AG04449 (cell line): ENCODE results near the gene ITPK1.

Experiments
- CTCF ChIA-PET: fragments of 350-600 bp; formaldehyde crosslinking; extraction: SDS; loops from one replicate; lab custom pipeline; 2021; ENCODE audit warnings: antibody characterized with exemption; lab: Yijun Ruan, JAX
- POLR2A ChIA-PET: fragments of 400-600, 350-600 bp; formaldehyde crosslinking; extraction: SDS; loops from one replicate; lab custom pipeline; 2020; ENCODE audit warnings: antibody characterized with exemption, inconsistent platforms; lab: Yijun Ruan, JAX
- DNase-seq: peaks from one replicate; pipeline ENCODE4 v3.0.0-alpha.2; 2010; ENCODE audit warnings: low read depth, low spot score
- H3K4me3 ChIP-seq: 2 replicates; pipeline ENCODE4 v1.5.1; 2011; ENCODE audit warnings: low read depth, mild to moderate bottlenecking, control low read depth, low read length
- TF ChIP-seq, protein P1 (sequence below): IDR thresholded peaks from one replicate; pipeline ENCODE4 v1.5.1; 2011; ENCODE audit warnings: mild to moderate bottlenecking, moderate library complexity, low read length, control low read depth, inconsistent platforms; ENCODE audit not compliant: insufficient read depth; ENCODE audit errors: missing control alignments

Gene ITPK1

DNA sequence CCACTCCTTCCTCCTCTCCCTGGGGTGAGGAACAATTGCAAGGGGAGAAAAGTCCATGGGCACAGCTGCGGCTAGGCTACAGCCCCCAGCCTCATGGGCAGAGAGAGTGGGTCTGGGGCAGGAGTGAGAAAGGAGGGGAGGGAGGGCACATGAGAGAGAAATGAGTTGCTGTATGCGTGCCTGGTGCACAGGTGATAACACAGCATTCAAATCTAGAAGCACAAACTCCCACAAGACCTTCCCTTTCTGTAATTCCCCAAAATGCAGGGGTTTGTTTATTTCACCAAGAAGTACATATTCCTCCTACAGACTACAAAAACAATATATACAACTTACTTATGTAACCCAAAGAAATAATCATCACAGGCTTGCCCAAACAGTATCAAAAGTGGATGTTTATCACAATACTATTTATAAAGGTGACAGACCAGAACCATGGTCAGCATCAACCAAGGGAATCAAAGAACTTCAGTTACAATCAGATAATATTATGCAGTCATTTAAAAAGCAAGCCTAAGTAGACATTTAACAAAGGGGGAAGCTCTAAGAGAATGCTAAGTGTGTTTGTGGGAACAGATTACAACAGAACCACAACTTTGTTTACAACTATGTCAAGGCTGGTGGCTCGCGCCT lies 54.2 kb downstream of the ITPK1 start:
- no peak for DNase-seq
- CTCF ChIA-PET, result interaction anchor here (3.8 kb wide), 1 partner anchor 52 kb away, joined by 14 read pairs; no protein-coding TSS in a partner anchor
- POLR2A ChIA-PET, result no interaction called here
- TF ChIP-seq, protein P1, sequence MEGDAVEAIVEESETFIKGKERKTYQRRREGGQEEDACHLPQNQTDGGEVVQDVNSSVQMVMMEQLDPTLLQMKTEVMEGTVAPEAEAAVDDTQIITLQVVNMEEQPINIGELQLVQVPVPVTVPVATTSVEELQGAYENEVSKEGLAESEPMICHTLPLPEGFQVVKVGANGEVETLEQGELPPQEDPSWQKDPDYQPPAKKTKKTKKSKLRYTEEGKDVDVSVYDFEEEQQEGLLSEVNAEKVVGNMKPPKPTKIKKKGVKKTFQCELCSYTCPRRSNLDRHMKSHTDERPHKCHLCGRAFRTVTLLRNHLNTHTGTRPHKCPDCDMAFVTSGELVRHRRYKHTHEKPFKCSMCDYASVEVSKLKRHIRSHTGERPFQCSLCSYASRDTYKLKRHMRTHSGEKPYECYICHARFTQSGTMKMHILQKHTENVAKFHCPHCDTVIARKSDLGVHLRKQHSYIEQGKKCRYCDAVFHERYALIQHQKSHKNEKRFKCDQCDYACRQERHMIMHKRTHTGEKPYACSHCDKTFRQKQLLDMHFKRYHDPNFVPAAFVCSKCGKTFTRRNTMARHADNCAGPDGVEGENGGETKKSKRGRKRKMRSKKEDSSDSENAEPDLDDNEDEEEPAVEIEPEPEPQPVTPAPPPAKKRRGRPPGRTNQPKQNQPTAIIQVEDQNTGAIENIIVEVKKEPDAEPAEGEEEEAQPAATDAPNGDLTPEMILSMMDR, result no peak
- no peak overlapping the region for H3K4me3 ChIP-seq

DNA sequence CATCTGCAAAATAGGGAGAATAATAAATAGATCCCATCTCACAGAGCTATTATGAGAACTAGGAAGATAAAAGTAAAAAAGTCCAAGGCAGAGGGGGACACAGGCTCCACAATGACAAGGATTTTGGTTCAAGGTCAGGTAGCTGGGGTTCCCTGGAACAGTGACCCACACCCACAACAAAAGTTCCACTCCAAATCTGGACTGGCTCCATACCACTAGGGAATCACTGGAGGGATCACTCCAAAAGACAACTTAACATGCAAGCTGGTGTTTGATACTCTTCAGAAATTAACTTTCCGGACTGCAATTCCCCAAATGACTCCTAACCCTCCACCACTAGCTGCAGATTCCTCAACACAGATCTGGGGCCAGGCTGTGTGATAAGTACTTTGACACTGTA lies 54.9 kb downstream of the ITPK1 start:
- ChIA-PET CTCF (interaction anchor here (0.9 kb wide), 1 partner anchor 11 kb away, joined by 3 read pairs; no protein-coding TSS in a partner anchor), POLR2A (no interaction called here)
- TF ChIP-seq, protein P1, result no peak
- no peak overlapping the region for H3K4me3 ChIP-seq
- no peak for DNase-seq

DNA sequence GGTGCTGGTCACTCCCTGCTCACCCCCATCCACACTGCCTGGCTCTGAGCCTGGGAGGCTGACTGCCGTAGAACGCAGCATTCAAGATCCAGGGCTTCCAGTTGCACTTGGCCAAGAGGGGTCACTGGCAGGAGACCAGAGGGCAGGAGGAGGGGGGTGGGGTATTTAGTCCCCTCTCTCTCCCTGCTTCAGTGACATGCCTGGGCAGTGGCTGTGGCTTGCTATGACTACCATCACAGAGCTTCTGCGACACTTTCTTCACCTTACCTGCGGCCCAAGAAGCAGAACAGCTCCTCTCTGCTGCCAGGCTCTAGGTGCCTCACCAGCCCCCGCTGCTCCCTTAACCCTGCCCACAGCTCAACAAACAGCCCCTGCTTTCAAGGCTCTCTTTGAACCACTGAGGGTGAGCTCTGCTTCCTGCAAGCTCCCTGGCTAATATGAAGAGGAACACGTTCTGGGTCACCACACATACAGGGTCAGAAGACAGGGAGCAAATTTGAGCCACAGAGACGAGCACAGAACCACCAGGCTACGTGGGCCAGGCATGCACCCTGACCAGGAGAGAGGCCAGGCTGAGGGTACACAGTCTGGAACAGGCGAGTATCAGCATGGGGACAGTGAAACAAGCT lies 55.7 kb downstream of the ITPK1 start:
- no peak for DNase-seq
- TF ChIP-seq, protein P1, result no peak
- H3K4me3 ChIP-seq, result no peak overlapping the region
- POLR2A ChIA-PET, result no interaction called here
- CTCF ChIA-PET, result interaction anchor here (0.9 kb wide), 1 partner anchor 11 kb away, joined by 3 read pairs; no protein-coding TSS in a partner anchor

DNA sequence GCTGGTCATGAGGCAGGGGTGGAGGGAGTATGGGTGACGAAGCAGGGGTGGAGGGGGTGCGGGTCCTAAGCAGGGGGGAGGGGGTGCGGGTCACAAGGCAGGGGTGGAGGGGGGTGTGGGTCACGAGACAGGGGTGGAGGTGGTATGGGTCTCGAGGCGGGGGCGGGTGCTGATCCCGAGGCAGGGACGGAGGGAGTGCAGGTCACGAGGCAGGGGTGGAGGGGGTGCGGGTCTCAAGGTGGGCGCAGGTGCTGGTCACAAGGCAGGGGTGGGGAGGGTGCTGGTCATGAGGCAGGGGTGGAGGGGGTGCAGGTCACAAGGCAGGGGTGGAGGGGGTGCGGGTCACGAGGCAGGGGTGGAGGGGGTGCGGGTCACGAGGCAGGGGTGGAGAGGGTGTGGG lies 56.5 kb downstream of the ITPK1 start:
- no peak overlapping the region for H3K4me3 ChIP-seq
- no peak for DNase-seq
- TF ChIP-seq, protein P1, result no peak
- CTCF ChIA-PET, result no interaction called here
- POLR2A ChIA-PET, result no interaction called here

DNA sequence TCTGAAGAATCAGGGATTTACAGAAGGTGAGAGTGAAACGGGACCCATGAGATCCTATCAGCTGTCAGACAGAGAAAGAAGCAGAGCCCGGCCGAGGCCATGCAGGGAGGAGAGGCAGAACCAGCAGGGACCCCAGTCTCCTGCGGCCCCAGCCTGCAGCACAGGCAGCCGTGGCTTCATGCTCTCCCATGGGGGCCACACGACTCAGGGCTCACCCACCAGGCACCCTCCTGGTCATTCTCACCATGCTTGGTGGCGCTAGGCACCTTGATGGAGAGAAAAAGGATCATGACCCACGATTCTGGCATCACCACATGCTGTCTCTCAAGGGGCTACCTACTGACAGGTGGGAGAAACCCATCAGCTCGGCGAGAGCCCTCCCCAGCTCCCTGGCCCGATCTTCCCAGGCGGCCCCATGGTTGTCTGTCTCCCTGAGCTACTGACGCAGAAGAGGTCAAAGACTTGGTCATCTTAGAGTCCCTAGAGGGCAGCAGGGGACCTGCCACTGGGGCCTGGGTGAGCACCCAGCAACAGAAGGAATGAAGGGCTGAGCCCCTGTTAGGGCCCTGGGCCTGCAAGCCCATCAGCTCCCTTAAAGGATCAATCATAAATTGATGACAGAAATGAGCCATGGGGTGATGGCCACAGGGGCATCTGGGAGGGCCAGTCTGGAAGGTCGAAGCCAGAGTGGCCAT lies 58.0 kb downstream of the ITPK1 start:
- no peak for DNase-seq
- TF ChIP-seq, protein P1, result no peak
- no peak overlapping the region for H3K4me3 ChIP-seq
- ChIA-PET POLR2A (no interaction called here), CTCF (no interaction called here)
